WTC11 (cell line): ENCODE results near the gene DACH2.

Experiments used
- ZNF121 ChIP-seq: sonication (generic); formaldehyde crosslinking; IDR thresholded peaks from 2 replicates; pipeline ENCODE4 v1.8.0; 2023; ENCODE audit warnings: missing genetic modification reagents
- TF ChIP-seq, protein P1 (sequence below): fragments of 200-600 bp; IDR thresholded peaks from 2 replicates; pipeline ENCODE4 v1.8.0; 2022; ENCODE audit warnings: antibody characterized with exemption

- TF ChIP-seq, protein P1, sequence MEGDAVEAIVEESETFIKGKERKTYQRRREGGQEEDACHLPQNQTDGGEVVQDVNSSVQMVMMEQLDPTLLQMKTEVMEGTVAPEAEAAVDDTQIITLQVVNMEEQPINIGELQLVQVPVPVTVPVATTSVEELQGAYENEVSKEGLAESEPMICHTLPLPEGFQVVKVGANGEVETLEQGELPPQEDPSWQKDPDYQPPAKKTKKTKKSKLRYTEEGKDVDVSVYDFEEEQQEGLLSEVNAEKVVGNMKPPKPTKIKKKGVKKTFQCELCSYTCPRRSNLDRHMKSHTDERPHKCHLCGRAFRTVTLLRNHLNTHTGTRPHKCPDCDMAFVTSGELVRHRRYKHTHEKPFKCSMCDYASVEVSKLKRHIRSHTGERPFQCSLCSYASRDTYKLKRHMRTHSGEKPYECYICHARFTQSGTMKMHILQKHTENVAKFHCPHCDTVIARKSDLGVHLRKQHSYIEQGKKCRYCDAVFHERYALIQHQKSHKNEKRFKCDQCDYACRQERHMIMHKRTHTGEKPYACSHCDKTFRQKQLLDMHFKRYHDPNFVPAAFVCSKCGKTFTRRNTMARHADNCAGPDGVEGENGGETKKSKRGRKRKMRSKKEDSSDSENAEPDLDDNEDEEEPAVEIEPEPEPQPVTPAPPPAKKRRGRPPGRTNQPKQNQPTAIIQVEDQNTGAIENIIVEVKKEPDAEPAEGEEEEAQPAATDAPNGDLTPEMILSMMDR: no peak
- TF ChIP-seq ZNF121 (CRISPR knock-in tag): no peak
Measured at GRCh38 chrX:86507331-86507730, 359.1 kb downstream of the DACH2 start.
